Stimulated activated naive B cell treated with anti-CD40 and anti-IgM and Interleukin-4, amounts not matched to agents 10 μg/mL and 1 μg/mL and 100 μg/mL, for 72 hours (primary cell): Measurements from ENCODE around the gene TMED5.
"Not testable (repeated sequence)": the region's sequence is repeated elsewhere in the genome, so short reads cannot be mapped to it uniquely, and the experiment has no call there.

Experiments used
- ATAC-seq, 2 donors: fragments of 150-1000 bp; cut with Tn5 transposase; replicated peaks; 2 replicates each; pipeline ENCODE4 v1.10.0; 2021; ENCODE audit warnings: moderate library complexity in 1 of 2
- DNase-seq: peaks from one replicate; pipeline ENCODE4 v3.0.0; 2021
- H3K27ac Mint-ChIP-seq: one replicate; pipeline ENCODE4 v1.8.0; 2022; ENCODE audit warnings: mild to moderate bottlenecking, mixed read lengths
- H3K27me3 Mint-ChIP-seq, 2 donors: one replicate each; pipeline ENCODE4 v1.8.0; 2022; ENCODE audit warnings: mixed read lengths in 2 of 2
- H3K36me3 Mint-ChIP-seq, 2 donors: one replicate each; pipeline ENCODE4 v1.8.0; 2022; ENCODE audit warnings: mixed read lengths in 2 of 2, mild to moderate bottlenecking in 1 of 2
- H3K4me1 Mint-ChIP-seq, 2 donors: one replicate each; pipeline ENCODE4 v1.8.0; 2022; ENCODE audit warnings: mixed read lengths in 2 of 2, mild to moderate bottlenecking in 1 of 2
- H3K4me3 Mint-ChIP-seq, 2 donors: one replicate each; pipeline ENCODE4 v1.8.0; 2022; ENCODE audit warnings: mild to moderate bottlenecking in 2 of 2, mixed read lengths in 2 of 2, moderate library complexity in 1 of 2
- H3K9me3 Mint-ChIP-seq, 2 donors: one replicate each; pipeline ENCODE4 v1.8.0; 2022; ENCODE audit warnings: mixed read lengths in 2 of 2, mild to moderate bottlenecking in 1 of 2

Gene TMED5

DNA sequence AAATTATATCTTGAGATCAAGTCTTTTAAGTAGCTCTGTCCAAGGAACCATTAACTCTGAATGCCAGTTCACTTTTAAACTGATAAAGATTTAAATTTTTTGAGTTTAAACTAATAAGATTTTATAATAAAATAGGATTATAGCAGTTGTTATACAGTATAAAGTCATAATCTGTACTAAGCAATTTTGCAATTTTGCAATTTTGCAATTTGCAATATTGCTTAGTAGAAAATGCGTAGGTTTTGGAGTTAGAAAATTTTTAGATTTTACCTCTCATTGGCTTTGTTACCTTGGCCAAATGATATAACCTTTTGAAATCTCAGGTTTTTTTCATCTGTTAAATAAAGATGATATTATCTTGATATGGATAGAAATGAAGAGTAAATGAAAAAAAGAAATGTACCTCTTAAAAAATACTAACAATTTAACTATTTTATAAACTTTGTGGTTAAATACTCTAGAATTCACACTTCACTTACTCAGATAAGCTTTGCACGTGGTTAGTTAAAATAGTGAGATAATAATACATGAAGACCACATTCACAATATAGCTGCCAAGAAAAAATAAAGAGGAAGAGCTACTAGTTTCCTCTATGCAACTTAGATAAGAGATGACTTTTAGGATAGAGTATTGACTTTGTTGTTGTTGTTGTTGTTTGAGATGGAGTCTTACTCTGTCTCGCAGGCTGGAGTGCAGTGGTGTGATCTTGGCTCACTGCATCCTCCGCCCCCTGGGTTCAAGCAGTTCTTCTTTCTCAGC, 14.2 kb upstream of the TMED5 start:
- Mint-ChIP-seq H3K27me3 (no peaks in the 10 kb centered on the region), H3K4me3 (no peak overlapping the region), H3K27ac (no peak overlapping the region), H3K4me1 (peaks cover 8 to 22% of the 10 kb centered on the region in 2 donors), H3K9me3 (no peaks in the 10 kb centered on the region), H3K36me3 (peaks cover 34 to 48% of the 10 kb centered on the region in 2 donors)
- ATAC-seq, result no peak
- DNase-seq, result no peak

DNA sequence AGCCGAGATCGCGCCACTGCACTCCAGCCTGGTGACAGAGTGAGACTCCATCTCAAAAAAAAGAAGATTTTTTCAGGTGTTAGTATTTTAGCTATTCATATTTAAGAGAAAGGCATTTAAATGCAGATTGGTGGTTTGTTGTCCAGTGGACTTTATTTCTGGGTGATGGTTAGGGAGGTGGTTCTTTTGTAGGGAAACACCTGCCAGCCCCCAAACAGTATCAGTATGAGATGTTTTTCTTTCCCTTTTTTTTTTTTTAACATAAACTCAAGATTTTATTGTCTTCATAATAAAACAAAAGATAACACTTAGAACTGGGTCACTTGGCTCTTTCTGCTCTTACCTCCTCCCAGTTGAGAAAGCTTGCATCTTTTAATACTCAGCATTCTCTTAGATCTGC, 10.2 kb upstream of the TMED5 start:
- no peaks in the 10 kb centered on the region for H3K9me3 Mint-ChIP-seq
- H3K4me3 Mint-ChIP-seq, result no peak overlapping the region
- H3K36me3 Mint-ChIP-seq, result peaks cover 29 to 34% of the 10 kb centered on the region in 2 donors
- peak; percentile 27 to 52 for ATAC-seq
- H3K27ac Mint-ChIP-seq, result no peak overlapping the region
- no peak for DNase-seq
- H3K27me3 Mint-ChIP-seq, result no peaks in the 10 kb centered on the region
- peaks cover 14 to 40% of the 10 kb centered on the region in 2 donors for H3K4me1 Mint-ChIP-seq

DNA sequence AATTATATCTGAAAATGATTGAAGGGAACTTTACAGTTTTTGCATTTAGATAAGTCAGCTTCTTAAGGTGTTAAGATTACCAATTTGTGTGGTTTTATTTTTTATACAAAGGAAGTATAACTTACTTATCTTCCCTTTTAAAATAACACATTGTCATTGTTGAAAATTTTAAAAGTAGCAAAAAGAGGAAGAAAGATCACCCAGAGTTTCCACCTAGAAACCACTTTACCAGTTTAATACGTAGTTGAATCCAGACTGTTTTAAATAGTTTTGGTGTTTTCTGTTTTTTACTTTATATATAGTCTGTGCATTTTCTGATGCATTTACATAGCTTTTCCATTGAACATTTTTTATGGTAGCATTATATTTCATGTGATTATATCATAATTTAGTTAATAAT, 6.5 kb upstream of the TMED5 start:
- H3K4me1 Mint-ChIP-seq, result peaks cover 21 to 64% of the 10 kb centered on the region in 2 donors
- no peak overlapping the region for H3K4me3 Mint-ChIP-seq
- peak; percentile 73 to 78 for ATAC-seq

DNA sequence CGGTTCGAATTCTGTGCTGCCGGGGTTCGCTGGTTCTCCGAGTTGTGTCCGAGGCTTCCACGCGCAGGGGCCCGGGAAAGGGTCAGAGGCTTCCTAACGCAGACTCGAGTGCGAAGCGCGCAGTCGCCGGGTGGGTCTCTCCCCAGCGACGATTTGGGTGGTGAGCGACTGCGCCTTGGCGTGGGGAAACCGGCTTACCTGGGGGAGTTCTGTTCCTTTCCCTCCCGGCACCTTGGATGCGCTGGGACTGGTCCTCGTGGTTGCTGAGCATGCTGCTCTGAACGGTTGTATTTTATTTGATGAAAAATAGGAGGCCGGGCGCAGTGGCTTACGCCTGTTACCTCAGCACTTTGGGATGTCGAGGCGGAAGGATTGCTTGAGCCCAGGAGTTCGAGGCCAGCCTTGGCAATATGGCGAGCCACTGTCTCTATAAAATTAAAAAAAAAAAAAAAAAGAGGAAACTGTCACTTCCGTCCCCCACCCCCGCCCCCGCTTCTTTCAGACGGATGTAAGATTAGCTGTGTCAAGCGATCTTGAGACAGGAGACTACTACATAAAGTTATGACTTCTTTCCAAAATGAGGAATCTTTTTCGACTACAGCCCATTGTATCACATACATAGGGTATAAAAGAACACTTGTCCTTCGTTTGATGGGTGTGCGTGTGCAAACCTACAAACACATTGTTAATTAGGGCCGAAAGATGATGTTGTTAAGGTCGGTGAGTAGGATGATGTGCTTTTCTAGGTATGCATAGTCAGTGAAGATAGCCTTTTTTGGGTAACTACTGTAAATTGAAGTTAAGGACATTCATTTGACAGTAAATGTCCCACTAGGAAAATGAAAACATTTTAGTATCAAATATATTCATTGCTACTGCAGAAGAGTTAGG, 755 bp upstream of the TMED5 start, which contains the start of gene CCDC18:
Gene CCDC18, plus strand, starts transcription at position 2 of the 891 bp plus-strand sequence. CDS start 2,638 bp downstream, outside the sequence.
- ATAC-seq (peak; percentile 41), DNase-seq (no peak)
- H3K9me3 Mint-ChIP-seq, result no peaks in the 10 kb centered on the region
- peaks cover 20 to 58% of the 10 kb centered on the region in 2 donors for H3K4me1 Mint-ChIP-seq
- H3K27ac Mint-ChIP-seq, result peak within 1 kb of the TSS; percentile 99
- peaks cover 14 to 23% of the 10 kb centered on the region in 2 donors for H3K36me3 Mint-ChIP-seq
- peak within 1 kb of the TSS; percentile 97 for H3K4me3 Mint-ChIP-seq
- no peaks in the 10 kb centered on the region for H3K27me3 Mint-ChIP-seq

More for the DNA sequence above, 6.5 kb upstream of the TMED5 start:
- Mint-ChIP-seq H3K27me3 (no peaks in the 10 kb centered on the region), H3K9me3 (no peaks in the 10 kb centered on the region), H3K36me3 (peaks cover 25 to 30% of the 10 kb centered on the region in 2 donors), H3K27ac (no peak overlapping the region)
- no peak for DNase-seq

DNA sequence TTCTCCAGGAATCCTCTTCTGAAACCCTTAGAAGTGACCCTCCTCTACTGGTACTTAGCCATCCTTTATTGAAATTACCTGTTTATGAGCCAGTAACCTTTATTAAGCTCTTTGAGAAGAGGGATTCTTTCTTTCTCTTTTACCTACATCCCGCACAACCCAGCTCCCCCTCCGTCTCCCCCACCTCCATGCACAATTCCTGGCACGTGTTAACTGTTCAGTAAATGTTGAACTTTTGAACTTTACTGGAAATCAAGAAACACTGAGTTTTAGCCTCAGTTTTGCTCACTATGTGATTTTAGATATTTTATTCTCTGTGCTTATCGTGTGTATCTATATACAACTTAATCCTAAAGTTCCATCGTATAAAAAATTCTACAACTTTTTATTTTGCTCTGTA, 1.8 kb downstream of the TMED5 start:
- peak overlapping the region; percentile 97 for H3K4me3 Mint-ChIP-seq
- peak overlapping the region; percentile 11 for H3K27ac Mint-ChIP-seq
- no peak for DNase-seq
- H3K4me1 Mint-ChIP-seq, result peaks cover 20 to 59% of the 10 kb centered on the region in 2 donors
- no peak for ATAC-seq
- H3K27me3 Mint-ChIP-seq, result no peaks in the 10 kb centered on the region
- H3K9me3 Mint-ChIP-seq, result no peaks in the 10 kb centered on the region
- H3K36me3 Mint-ChIP-seq, result peaks cover 18 to 26% of the 10 kb centered on the region in 2 donors

DNA sequence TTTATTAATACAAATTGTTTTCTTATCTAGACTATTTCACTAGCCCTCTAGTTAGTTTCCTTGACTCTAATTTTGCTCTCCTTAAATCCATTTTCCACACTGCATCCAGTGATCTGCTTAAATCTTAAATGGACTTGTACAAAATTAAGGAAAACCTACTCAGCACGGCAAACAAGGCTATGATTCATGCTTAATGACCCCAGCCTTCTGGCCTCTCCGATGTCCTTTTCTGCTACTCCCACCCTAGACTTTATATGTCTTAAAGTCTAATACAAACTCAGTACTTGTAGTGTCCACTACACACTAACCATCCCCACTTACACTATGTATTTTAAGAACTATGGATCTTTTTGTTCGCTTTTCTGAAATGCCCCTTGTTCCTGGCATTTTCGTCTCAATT, 2.2 kb downstream of the TMED5 start:
- no peak for ATAC-seq
- Mint-ChIP-seq H3K27ac (peak overlapping the region; percentile 11), H3K27me3 (no peaks in the 10 kb centered on the region), H3K36me3 (peaks cover 20 to 30% of the 10 kb centered on the region in 2 donors), H3K9me3 (no peaks in the 10 kb centered on the region), H3K4me3 (peak overlapping the region; percentile 97), H3K4me1 (peaks cover 22 to 63% of the 10 kb centered on the region in 2 donors)
- no peak for DNase-seq

DNA sequence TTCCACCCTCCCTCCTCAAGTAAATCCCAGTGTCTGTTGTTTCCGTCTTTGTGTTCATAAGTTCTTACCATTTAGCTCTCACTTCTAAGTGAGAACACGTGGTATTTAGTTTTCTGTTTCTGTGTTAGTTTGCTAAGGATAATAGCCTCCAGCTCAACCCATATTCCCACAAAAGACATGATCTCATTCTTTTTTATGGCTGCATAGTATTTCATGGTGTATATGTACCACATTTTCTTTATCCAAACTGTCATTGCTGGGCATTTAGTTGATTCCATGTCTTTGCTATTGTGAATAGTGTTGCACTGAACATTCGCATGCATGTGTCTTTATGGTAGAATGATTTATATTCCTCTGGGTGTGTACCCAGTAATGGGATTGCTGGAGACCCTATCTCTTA, 5.6 kb downstream of the TMED5 start:
- ATAC-seq, H3K9me3 Mint-ChIP-seq, H3K27me3 Mint-ChIP-seq, H3K4me3 Mint-ChIP-seq, DNase-seq, H3K27ac Mint-ChIP-seq: not testable (repeated sequence)
- H3K4me1 Mint-ChIP-seq, result peaks cover 32 to 75% of the 10 kb centered on the region in 2 donors
- H3K36me3 Mint-ChIP-seq, result peaks cover 40 to 55% of the 10 kb centered on the region in 2 donors

DNA sequence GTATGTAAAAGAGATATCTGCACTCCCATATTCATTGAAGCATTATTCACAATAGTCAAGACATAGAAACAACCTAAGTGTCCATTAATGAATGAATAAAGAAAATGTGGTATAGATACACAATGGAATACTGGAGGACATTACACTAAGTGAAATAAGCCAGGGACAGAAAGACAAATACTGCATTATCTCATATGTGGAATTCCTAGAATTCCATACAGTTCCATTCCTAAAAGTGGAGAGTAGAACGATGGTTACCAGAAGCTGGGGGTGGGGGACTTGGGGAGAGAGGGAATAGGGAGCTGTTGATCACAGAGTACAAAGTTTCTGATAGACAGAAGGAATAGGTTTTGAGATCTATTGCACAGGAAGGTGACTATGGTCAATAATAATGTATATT, 7.4 kb downstream of the TMED5 start:
- Mint-ChIP-seq H3K27ac (no peak overlapping the region), H3K36me3 (peaks cover 48 to 61% of the 10 kb centered on the region in 2 donors), H3K9me3 (peaks cover 5 to 10% of the 10 kb centered on the region in 2 donors), H3K4me1 (peaks cover 36 to 75% of the 10 kb centered on the region in 2 donors), H3K4me3 (peak overlapping the region; percentile 2 to 39), H3K27me3 (no peaks in the 10 kb centered on the region)
- DNase-seq (no peak), ATAC-seq (no peak)

DNA sequence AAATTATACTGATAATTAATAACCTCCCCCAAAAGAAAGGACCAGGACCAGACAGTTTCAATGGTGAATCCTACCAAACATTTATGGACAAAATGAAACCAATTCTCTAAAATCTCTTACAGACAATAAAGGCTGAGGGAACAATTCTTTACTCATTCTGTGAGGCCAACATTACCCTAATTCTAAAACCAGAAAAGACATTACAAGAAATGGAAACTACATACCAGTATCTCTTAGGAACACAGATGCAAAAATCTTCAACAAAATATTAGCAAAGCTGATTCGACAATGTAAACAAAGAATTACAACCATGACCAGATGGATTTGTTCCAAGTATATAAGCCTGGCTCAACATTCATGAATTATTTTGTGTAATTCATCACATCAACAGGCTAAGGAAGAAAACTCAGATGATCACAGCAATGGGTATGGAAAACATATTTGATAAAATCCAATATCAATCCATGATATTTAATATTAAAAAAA, 8.6 kb downstream of the TMED5 start:
- Mint-ChIP-seq H3K4me1 (peaks cover 36 to 75% of the 10 kb centered on the region in 2 donors), H3K27me3 (no peaks in the 10 kb centered on the region), H3K9me3 (peaks cover 8 to 15% of the 10 kb centered on the region in 2 donors), H3K36me3 (peaks cover 60 to 72% of the 10 kb centered on the region in 2 donors), H3K27ac (no peak overlapping the region), H3K4me3 (peak overlapping the region; percentile 74 to 81)
- ATAC-seq (no peak), DNase-seq (no peak)

DNA sequence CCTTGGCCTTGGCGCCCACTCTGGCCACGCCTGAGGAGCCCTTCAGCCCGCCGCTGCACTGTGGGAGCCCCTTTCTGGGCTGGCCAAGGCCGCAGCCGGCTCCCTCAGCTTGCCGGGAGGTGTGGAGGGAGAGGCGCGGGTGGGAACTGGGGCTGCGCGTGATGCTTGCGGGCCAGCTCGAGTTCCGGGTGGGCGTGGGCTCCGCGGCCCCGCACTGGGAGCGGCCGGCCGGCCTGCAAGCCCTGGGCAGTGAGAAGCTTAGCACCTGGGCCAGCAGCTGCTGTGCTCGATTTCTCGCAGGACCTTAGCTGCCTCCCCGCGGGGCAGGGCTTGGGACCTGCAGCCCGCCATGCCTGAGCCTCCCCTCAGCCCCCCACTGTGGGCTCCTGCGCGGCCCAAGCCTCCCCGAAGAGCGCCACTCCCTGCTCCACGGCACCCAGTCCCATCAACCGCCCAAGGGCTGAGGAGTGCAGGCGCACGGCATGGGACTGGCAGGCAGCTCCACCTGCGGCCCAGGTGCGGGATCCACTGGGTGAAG, 10.0 kb downstream of the TMED5 start:
- peaks cover 40 to 77% of the 10 kb centered on the region in 2 donors for H3K4me1 Mint-ChIP-seq
- not testable (repeated sequence) for ATAC-seq, H3K4me3 Mint-ChIP-seq, H3K27me3 Mint-ChIP-seq, H3K27ac Mint-ChIP-seq, DNase-seq
- peaks cover 65 to 73% of the 10 kb centered on the region in 2 donors for H3K36me3 Mint-ChIP-seq
- H3K9me3 Mint-ChIP-seq, result peaks cover 14 to 17% of the 10 kb centered on the region in 2 donors

DNA sequence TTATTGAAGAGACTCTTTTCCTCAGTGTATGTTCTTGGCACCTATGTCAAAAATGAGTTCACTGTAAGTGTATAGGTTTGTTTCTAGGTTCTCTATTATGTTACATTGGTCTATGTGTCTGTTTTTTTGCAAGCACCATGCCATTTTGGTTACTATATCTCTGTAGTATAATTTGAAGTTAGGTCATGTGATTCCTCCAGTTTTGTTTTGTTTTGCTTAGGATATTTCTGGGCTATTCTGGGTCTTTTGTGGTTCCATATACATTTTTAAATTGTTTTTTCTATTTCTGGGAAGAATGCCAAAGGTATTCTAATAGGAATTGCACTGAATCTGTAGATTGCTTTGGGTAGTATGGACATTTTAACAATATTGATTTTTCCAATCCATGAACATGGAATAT, 13.2 kb downstream of the TMED5 start:
- ATAC-seq, result no peak
- DNase-seq, result no peak
- Mint-ChIP-seq H3K4me3 (no peak overlapping the region), H3K27me3 (no peaks in the 10 kb centered on the region), H3K9me3 (peaks cover 14 to 17% of the 10 kb centered on the region in 2 donors), H3K27ac (no peak overlapping the region), H3K36me3 (peaks cover 63 to 65% of the 10 kb centered on the region in 2 donors), H3K4me1 (peaks cover 35 to 70% of the 10 kb centered on the region in 2 donors)

DNA sequence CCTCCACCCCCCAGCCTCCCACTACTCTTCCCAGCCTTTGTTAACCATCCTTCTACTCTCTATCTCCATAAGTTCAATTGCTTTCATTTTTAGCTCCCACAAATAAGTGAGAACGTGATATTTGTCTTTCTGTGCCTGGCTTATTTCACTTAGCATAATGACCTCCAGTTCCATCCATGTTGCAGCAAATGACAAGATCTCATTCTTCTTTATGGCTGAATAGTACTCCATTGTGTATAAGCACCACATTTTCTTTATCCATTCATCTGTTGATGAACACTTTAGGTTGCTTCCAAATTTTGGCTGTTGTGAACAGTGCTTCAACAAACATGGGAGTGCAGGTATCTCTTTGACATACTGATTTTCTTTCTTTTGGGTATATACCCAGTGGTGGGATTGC, 14.3 kb downstream of the TMED5 start:
- peaks cover 30 to 64% of the 10 kb centered on the region in 2 donors for H3K4me1 Mint-ChIP-seq
- H3K27me3 Mint-ChIP-seq, ATAC-seq, DNase-seq, H3K4me3 Mint-ChIP-seq, H3K27ac Mint-ChIP-seq: not testable (repeated sequence)
- H3K9me3 Mint-ChIP-seq, result peaks cover 14 to 17% of the 10 kb centered on the region in 2 donors
- H3K36me3 Mint-ChIP-seq, result peaks cover 61 to 65% of the 10 kb centered on the region in 2 donors

DNA sequence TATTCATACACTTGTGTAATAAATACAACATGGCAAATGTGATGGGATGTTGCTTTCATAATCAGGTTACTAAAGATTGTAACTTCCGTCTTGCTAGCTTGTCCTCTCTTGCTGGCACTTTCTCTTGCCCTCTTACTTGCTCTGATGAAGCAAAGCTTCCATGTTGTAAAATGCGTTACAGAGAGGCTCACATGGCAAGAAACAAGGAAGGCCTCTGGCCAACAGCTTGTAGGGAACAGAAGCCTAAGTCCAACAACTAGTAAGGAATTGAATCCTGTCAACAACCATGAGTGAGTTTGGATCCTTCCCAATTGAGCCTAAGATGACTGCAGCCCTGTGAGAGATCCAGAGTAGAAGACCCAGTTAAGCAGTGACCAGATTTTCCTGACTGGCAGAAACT, 15.4 kb downstream of the TMED5 start:
- H3K9me3 Mint-ChIP-seq, result peaks cover 14 to 17% of the 10 kb centered on the region in 2 donors
- no peak for ATAC-seq
- H3K27me3 Mint-ChIP-seq, result no peaks in the 10 kb centered on the region
- DNase-seq, result no peak
- H3K4me3 Mint-ChIP-seq, result no peak overlapping the region
- peaks cover 29 to 58% of the 10 kb centered on the region in 2 donors for H3K4me1 Mint-ChIP-seq
- H3K36me3 Mint-ChIP-seq, result peaks cover 54 to 59% of the 10 kb centered on the region in 2 donors
- peak overlapping the region; percentile 44 for H3K27ac Mint-ChIP-seq

DNA sequence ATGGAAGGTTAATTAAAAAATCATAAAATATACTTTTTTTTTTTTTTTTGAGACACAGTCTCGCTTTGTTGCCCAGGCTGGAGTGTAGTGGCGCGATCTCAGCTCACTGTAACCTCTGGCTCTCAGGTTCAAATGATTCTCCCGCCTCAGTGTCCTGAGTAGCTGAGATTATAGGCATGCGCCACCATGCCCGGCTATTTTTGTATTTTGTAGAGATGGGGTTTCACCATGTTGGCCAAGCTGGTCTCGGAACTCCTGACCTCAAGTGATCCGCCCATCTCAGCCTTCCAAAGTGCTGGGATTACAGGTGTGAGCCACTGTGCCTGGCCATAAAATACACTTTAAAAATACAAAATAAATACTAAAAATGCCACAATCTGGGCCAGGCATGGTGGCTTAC, 16.9 kb downstream of the TMED5 start:
- Mint-ChIP-seq H3K4me1 (peaks cover 21 to 44% of the 10 kb centered on the region in 2 donors), H3K9me3 (peaks cover 9 to 12% of the 10 kb centered on the region in 2 donors), H3K36me3 (peaks cover 44 to 50% of the 10 kb centered on the region in 2 donors)
- H3K4me3 Mint-ChIP-seq, DNase-seq, ATAC-seq, H3K27me3 Mint-ChIP-seq, H3K27ac Mint-ChIP-seq: not testable (repeated sequence)
